Liver (tissue), 3 donors: Measurements from ENCODE around the gene COMMD2.

Source experiments
- EGR1 ChIP-seq, 2 donors: IDR thresholded peaks; 2 replicates each; pipeline ENCODE4 v1.6.1; 2016 to 2018; ENCODE audit warnings: antibody characterized with exemption in 2 of 2, low read depth in 2 of 2
- GABPA ChIP-seq, 2 donors: IDR thresholded peaks in 1 of 2; conservative IDR thresholded peaks in 1 of 2; 2 replicates each; pipeline ENCODE4 v1.6.1; 2016; ENCODE audit warnings: antibody characterized with exemption in 2 of 2, mild to moderate bottlenecking in 1 of 2, moderate library complexity in 1 of 2
- JUND ChIP-seq, 2 donors: IDR thresholded peaks; 2 replicates each; pipeline ENCODE4 v1.6.1; 2016; ENCODE audit warnings: antibody characterized with exemption in 2 of 2
- NR2F2 ChIP-seq: IDR thresholded peaks from 2 replicates; pipeline ENCODE4 v1.6.1; 2016; ENCODE audit warnings: antibody characterized with exemption
- RAD21 ChIP-seq, 2 donors: IDR thresholded peaks; 2 replicates each; pipeline ENCODE4 v1.6.1; 2016; ENCODE audit warnings: antibody characterized with exemption in 2 of 2, mild to moderate bottlenecking in 2 of 2
- TAF1 ChIP-seq: conservative IDR thresholded peaks from 2 replicates; pipeline ENCODE4 v1.6.1; 2016; ENCODE audit warnings: antibody characterized with exemption, mild to moderate bottlenecking
- YY1 ChIP-seq: IDR thresholded peaks from 2 replicates; pipeline ENCODE4 v1.6.1; 2016; ENCODE audit warnings: antibody characterized with exemption, mild to moderate bottlenecking
- ZBTB33 ChIP-seq: IDR thresholded peaks from 2 replicates; pipeline ENCODE4 v1.6.1; 2016; ENCODE audit warnings: antibody characterized with exemption
- TF ChIP-seq, protein P1 (sequence below): fragments of 150-350 bp; IDR thresholded peaks from 2 replicates; pipeline ENCODE4 v1.5.1; 2017; ENCODE audit warnings: improper control_type of control experiment, low read depth, low read length; ENCODE audit not compliant: missing input control
- TF ChIP-seq, protein P2 (sequence below): IDR thresholded peaks from 2 replicates; pipeline ENCODE4 v1.6.1; 2016; ENCODE audit warnings: antibody characterized with exemption
- TF ChIP-seq, protein P3 (sequence below): IDR thresholded peaks from 2 replicates; pipeline ENCODE4 v1.6.1; 2016; ENCODE audit warnings: antibody characterized with exemption, mild to moderate bottlenecking
- donor health status: healthy.
- donor health status: healthy.

GRCh38 chr3:149753717-149754116, 1.4 kb upstream of the COMMD2 start:
- TF ChIP-seq, protein P1, sequence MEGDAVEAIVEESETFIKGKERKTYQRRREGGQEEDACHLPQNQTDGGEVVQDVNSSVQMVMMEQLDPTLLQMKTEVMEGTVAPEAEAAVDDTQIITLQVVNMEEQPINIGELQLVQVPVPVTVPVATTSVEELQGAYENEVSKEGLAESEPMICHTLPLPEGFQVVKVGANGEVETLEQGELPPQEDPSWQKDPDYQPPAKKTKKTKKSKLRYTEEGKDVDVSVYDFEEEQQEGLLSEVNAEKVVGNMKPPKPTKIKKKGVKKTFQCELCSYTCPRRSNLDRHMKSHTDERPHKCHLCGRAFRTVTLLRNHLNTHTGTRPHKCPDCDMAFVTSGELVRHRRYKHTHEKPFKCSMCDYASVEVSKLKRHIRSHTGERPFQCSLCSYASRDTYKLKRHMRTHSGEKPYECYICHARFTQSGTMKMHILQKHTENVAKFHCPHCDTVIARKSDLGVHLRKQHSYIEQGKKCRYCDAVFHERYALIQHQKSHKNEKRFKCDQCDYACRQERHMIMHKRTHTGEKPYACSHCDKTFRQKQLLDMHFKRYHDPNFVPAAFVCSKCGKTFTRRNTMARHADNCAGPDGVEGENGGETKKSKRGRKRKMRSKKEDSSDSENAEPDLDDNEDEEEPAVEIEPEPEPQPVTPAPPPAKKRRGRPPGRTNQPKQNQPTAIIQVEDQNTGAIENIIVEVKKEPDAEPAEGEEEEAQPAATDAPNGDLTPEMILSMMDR: no peak
- TF ChIP-seq RAD21 (IDR thresholded peaks at IDR 0.05): no peak
- no peak for TF ChIP-seq YY1
- no peak for TF ChIP-seq ZBTB33
- no peak for TF ChIP-seq TAF1
- TF ChIP-seq, protein P2, sequence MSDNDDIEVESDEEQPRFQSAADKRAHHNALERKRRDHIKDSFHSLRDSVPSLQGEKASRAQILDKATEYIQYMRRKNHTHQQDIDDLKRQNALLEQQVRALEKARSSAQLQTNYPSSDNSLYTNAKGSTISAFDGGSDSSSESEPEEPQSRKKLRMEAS: no peak
- TF ChIP-seq, protein P3, sequence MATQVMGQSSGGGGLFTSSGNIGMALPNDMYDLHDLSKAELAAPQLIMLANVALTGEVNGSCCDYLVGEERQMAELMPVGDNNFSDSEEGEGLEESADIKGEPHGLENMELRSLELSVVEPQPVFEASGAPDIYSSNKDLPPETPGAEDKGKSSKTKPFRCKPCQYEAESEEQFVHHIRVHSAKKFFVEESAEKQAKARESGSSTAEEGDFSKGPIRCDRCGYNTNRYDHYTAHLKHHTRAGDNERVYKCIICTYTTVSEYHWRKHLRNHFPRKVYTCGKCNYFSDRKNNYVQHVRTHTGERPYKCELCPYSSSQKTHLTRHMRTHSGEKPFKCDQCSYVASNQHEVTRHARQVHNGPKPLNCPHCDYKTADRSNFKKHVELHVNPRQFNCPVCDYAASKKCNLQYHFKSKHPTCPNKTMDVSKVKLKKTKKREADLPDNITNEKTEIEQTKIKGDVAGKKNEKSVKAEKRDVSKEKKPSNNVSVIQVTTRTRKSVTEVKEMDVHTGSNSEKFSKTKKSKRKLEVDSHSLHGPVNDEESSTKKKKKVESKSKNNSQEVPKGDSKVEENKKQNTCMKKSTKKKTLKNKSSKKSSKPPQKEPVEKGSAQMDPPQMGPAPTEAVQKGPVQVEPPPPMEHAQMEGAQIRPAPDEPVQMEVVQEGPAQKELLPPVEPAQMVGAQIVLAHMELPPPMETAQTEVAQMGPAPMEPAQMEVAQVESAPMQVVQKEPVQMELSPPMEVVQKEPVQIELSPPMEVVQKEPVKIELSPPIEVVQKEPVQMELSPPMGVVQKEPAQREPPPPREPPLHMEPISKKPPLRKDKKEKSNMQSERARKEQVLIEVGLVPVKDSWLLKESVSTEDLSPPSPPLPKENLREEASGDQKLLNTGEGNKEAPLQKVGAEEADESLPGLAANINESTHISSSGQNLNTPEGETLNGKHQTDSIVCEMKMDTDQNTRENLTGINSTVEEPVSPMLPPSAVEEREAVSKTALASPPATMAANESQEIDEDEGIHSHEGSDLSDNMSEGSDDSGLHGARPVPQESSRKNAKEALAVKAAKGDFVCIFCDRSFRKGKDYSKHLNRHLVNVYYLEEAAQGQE: no peak
- TF ChIP-seq GABPA (IDR thresholded peaks at IDR 0.05 in 1 of 2, conservative IDR thresholded peaks at IDR 0.05 in 1 of 2): no peak
- TF ChIP-seq EGR1 (IDR thresholded peaks at IDR 0.05; ENCODE audit: low read depth in 2 of 2): no peak
- no peak for TF ChIP-seq JUND (IDR thresholded peaks at IDR 0.05)
- no peak for TF ChIP-seq NR2F2
